ENCODE measurements around the gene LCN10. TPM values are rescaled to one million over a fixed set of nuclear protein-coding genes. Genes with fewer than 3 reads are reported as not detected.

The LCN10 gene
- total RNA-seq, 1 experiment from 2014 or later, result not detected

- peaks cover 18% of the 10 kb centered on the region for H3K27me3 ChIP-seq (ENCODE audit: low read length)
These were observed 3.2 kb downstream of the LCN10 start for GRCh38 chr9:136739509-136739908.

GRCh38 chr9:136738960-136739359, 3.8 kb downstream of the LCN10 start:
- BruUV-seq (replicated peaks), result no TSS peak

More at GRCh38 chr9:136739509-136739908, 3.2 kb downstream of the LCN10 start:
- H3K4me1 ChIP-seq (ENCODE audit: insufficient read depth, low read length), result no peaks in the 10 kb centered on the region
- no peaks in the 10 kb centered on the region for H3F3A ChIP-seq (ENCODE audit: low read length, unreplicated experiment)
- ATAC-seq, result no peak
- CTCF ChIA-PET, result no interaction called here
- no peaks in the 10 kb centered on the region for H3K36me3 ChIP-seq (ENCODE audit: low read depth, low read length)
- no peak overlapping the region for H2AFZ ChIP-seq (ENCODE audit: low read length)
- H3K9me3 ChIP-seq (ENCODE audit: low read length), result no peaks in the 10 kb centered on the region
- H3K4me3 ChIP-seq (ENCODE audit: low read length), result no peak overlapping the region
- no peak for DNase-seq
- no peak overlapping the region for H3K27ac ChIP-seq (ENCODE audit: low read length)
- H4K20me1 ChIP-seq (ENCODE audit: low read length), result no peaks in the 10 kb centered on the region
- H3K9me2 ChIP-seq (replicated peaks; ENCODE audit: low read length), result no peaks in the 10 kb centered on the region
- H3K79me2 ChIP-seq (ENCODE audit: low read length), result no peaks in the 10 kb centered on the region
- BruUV-seq (replicated peaks), result no TSS peak
- TF ChIP-seq EZH2 (IDR thresholded peaks at IDR 0.05; ENCODE audit: low read length, unreplicated experiment) (no peak), EZH2phosphoT487 (IDR thresholded peaks at IDR 0.05; ENCODE audit: borderline replicate concordance, low read length) (no peak), CTCF (conservative IDR thresholded peaks at IDR 0.05; ENCODE audit: low read depth, low read length) (no peak)
- intact Hi-C loops (cut with micrococcal nuclease), result no loop called here
- POLR2A ChIA-PET (ENCODE audit: unreplicated experiment), result interaction anchor here (0.6 kb wide), 1 partner anchor 22 kb away, joined by 3 read pairs; no protein-coding TSS in a partner anchor
- H3K4me2 ChIP-seq (ENCODE audit: low read length), result no peak overlapping the region
- H3K9ac ChIP-seq (ENCODE audit: low read length), result no peak overlapping the region

More at GRCh38 chr9:136738960-136739359, 3.8 kb downstream of the LCN10 start:
- TF ChIP-seq EZH2 (IDR thresholded peaks at IDR 0.05; ENCODE audit: low read length, unreplicated experiment), result no peak
- TF ChIP-seq CTCF (conservative IDR thresholded peaks at IDR 0.05; ENCODE audit: low read depth, low read length), result no peak
- no peak for TF ChIP-seq EZH2phosphoT487 (IDR thresholded peaks at IDR 0.05; ENCODE audit: borderline replicate concordance, low read length)
- ATAC-seq, result no peak
- Histone ChIP-seq H3K9me3 (ENCODE audit: low read length) (no peaks in the 10 kb centered on the region), H3K4me3 (ENCODE audit: low read length) (no peak overlapping the region), H3K27ac (ENCODE audit: low read length) (no peak overlapping the region), H3K9ac (ENCODE audit: low read length) (no peak overlapping the region), H3K4me2 (ENCODE audit: low read length) (no peak overlapping the region), H3K27me3 (ENCODE audit: low read length) (peaks cover 18% of the 10 kb centered on the region), H4K20me1 (ENCODE audit: low read length) (no peaks in the 10 kb centered on the region), H3K9me2 (replicated peaks; ENCODE audit: low read length) (no peaks in the 10 kb centered on the region), H3K36me3 (ENCODE audit: low read depth, low read length) (no peaks in the 10 kb centered on the region), H2AFZ (ENCODE audit: low read length) (no peak overlapping the region), H3K79me2 (ENCODE audit: low read length) (no peaks in the 10 kb centered on the region), H3K4me1 (ENCODE audit: insufficient read depth, low read length) (no peaks in the 10 kb centered on the region), H3F3A (ENCODE audit: low read length, unreplicated experiment) (no peaks in the 10 kb centered on the region)
- intact Hi-C loops (cut with micrococcal nuclease), result no loop called here
- ChIA-PET CTCF (no interaction called here), POLR2A (ENCODE audit: unreplicated experiment) (no interaction called here)
- no peak for DNase-seq

Measured in PC-3 (cell line).